HG02571 (cell line): Measurements from ENCODE around the gene B3GNT5.

Experiments used
- ATAC-seq: cut with Tn5 transposase; IDR thresholded peaks from one replicate; pipeline ENCODE4 v1.9.1; 2021; ENCODE audit warnings: mild to moderate bottlenecking, moderate library complexity; ENCODE audit not compliant: unreplicated experiment

Gene B3GNT5

DNA sequence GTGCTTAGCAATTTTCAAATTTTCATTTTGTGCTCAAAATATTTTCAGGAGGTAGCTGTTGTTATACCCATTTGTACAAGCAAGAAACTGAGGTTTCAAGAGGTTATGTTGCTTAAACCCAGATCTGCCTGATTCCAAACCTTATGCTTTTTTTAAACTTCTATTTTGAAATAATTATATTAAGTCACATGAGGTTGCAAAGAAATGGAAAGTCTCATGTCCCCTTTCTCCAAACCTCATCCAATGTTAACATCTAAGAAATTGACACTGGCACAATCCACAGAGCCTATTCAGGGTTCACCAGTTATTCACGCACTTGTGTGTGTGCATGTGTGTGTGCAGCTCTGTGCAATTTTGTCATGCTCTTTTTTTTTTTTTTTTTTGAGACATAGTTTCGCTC, 35.1 kb downstream of the B3GNT5 start:
- ATAC-seq: no peak

DNA sequence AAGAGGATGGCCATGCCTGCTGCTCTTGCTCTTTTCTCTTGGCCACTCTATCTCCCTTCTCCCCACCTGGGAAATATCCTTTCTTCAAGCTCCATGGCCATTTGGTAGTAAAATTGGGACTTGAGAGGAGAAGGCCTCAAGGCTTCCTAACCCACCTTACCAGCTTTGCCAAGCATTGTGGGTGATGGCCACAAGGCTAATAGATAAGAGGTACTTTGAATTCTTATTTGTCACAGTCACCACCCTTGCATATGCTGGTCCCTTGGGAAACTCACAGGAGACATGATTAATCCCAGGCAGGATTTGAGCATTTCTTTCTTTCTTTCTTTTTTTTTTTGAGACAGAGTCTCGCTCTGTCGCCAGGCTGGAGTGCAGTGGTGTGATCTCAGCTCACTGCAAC, 37.2 kb downstream of the B3GNT5 start:
- ATAC-seq: no peak

DNA sequence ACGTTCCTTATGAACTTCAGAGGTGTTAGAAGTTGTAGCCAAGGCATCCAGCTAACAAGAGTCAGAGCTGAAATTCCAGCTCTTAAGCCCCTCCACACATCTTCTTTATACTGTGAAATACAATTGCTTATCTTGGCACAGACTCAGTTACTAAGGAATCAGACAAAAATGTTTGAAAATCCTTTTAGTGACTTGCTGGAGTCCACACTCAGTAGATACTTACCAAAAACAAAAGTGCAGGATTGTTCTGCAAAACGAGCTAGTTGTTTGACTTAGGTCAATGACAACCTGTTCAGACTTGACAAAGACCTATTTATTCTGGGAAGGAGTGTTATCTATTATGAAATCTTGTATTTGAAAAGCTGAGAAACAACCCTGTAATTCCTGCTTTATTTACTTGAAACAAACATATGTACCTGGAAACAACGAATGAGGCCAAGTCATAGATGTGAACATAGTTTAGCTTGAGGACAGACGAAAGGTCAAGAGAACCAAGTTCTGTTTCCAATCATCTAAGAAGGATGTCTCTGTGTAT, 38.5 kb downstream of the B3GNT5 start:
- ATAC-seq: no peak

DNA sequence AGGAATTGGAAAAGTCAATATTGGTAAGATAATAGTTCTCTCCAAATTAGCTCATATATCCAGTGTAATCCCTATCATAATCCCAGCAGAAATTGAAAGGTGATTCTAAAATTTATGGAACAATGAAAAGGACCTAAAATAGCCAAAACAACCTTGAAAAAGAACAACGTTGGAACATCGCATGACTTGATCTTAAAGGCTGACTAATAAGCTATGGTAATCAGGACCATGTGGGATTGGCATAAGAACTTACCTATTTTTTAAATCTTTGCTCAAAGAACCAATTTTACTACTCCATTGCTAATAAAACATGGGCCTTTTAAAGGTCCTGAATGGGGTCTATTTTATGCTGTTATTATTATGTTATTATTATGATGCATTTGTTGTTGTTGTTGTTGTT, 40.9 kb downstream of the B3GNT5 start:
- no peak for ATAC-seq

DNA sequence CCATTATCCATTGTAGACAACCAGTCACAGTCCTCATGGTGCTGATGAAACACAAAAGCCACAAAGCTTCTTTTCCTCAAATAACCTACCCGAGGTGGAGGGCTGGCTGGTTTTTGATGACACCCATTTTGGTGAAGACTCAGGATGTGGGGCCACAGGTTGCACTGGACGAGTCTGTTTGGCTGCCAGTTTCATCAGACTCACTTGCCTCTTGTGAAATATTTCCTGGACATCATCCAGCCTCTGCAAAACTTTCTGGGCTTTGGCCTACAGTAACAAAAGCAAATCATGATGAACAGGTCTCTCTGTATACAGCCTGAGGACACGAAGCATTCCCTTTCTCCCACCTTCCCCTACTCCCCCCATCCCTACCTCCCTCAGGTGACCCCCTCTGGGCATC, 42.2 kb downstream of the B3GNT5 start:
- ATAC-seq: no peak

DNA sequence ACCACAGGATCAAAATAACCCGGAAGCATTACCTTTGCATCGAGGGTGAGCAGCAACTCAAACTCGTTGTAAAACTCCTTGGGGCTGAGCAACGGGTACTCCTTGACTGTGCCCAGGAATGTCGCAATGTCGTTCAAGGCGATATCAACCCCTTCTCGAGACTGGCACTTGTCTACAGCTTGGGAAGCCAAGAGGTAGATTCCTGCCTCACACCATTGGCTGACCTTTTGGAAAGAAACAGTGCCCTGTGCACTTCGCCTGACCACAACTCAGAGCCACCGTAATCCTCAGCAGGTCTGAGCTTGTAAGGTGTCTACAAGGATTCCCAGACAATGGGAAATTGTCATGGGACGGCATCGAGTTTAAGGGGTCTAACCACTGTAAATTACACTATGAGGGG, 43.9 kb downstream of the B3GNT5 start:
- no peak for ATAC-seq

DNA sequence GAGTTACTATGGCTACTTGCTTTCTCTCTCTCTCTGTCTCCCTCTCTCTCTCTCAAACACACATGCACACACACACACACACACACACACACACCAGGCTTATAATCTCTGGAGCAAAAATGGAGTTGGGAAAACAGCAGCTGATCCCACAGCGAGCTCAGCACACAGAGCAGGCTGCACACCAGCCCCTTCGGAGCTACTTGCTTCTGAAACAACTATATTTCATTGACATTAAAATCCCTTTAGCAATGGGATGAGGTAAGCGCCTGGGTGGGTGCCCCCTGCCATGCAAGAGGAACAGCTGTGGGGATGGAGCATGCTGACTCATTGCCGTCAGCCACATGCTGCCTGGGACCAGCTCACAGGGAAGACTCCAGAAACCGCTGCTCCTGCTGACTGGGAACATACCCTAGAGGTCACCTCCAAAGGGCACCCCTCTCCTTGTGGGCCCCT, 45.7 kb downstream of the B3GNT5 start:
- no peak for ATAC-seq

DNA sequence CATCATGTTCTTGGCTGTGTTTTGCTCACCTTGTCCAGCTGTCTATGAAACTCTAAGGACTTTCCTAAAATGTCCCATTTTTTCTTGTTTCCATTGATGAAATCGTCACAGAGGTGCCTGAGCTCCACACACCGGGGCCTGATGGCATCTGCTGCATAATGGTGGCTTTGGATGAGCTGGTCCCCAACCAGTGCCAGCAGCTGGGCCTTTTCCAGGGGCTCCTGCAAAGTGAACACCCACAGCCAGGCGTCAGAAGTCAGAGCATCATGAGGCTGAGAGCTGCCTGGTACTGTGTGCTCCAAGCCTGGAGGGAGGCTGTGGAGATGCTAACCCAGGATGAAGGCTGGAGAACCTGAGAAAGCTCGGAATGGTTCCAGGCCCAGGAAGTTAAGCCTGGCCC, 46.9 kb downstream of the B3GNT5 start:
- ATAC-seq: no peak

DNA sequence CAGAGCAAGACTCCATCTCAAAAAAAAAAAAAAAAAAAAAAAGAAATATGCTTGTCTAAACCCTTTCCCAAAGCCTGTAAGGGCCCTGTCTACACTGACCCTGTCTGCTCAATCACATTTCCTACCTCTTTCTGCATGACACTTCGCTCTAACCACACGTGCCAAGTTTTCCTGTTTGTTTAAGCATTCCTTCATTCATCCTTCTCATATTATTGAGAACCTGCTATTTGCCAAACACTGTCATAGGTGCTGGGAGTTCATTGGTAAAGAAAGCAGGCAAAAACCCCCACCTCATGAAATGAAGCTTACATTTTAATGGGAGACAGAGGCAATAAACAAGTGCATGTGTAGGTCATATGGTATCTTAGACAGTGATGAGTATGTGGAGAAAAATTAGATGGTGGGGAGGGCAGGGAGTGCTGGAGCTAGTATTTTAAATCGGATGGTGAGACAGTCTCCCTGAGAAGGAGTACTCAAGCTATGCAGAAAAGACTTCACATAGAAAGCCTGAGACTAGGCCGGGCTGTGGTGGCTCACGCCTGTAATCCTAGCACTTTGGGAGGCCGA, 48.0 kb downstream of the B3GNT5 start:
- no peak for ATAC-seq

DNA sequence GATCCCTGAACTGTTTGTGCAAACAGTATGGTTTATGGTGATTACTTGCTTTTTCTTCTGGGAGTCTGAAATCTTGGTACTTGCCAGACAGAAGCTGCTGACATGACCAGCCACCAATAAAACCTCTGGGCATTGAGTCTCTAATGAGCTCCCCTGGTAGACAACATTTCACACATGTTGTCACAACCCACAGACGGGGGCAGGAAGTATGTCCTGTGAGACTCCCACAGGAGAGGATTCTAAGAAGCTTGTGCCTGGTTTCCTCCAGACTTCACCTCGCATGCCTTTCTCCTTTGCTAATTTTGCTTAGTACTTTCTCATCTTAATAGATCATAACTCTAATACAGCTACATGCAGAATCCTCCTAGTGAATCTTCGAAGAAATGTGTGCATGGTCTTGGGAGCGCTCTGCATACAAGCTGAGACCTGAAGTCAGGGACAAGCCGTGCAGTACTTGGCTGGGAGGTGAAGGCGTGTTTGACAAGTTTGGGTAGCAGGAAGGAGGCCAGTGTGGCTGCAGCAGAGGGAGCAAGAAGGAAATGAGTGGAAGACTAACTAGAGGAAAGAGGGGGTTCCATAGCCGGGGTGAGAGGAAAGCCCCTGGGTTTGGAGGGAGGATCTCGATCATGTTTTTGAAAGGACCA, 49.0 kb downstream of the B3GNT5 start:
- no peak for ATAC-seq

DNA sequence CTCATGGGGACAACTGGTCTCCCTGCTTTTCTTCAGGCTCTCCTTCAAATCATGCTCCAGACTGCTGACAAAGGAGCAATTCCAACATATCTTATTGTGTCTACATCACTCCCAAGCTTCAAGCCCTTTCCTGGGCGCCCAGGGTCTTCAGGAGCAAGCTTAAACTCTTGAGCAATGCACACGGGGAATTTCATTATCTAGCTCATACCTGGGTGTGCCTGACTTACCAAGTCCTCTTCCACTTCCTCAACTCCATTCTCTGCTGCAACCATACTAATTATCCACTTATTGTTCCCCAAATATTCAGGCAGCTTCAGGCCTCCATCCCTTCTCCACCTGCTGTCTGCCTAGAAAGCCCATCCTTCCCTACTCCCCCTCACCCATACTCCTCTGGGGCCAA, 50.6 kb downstream of the B3GNT5 start:
- no peak for ATAC-seq

DNA sequence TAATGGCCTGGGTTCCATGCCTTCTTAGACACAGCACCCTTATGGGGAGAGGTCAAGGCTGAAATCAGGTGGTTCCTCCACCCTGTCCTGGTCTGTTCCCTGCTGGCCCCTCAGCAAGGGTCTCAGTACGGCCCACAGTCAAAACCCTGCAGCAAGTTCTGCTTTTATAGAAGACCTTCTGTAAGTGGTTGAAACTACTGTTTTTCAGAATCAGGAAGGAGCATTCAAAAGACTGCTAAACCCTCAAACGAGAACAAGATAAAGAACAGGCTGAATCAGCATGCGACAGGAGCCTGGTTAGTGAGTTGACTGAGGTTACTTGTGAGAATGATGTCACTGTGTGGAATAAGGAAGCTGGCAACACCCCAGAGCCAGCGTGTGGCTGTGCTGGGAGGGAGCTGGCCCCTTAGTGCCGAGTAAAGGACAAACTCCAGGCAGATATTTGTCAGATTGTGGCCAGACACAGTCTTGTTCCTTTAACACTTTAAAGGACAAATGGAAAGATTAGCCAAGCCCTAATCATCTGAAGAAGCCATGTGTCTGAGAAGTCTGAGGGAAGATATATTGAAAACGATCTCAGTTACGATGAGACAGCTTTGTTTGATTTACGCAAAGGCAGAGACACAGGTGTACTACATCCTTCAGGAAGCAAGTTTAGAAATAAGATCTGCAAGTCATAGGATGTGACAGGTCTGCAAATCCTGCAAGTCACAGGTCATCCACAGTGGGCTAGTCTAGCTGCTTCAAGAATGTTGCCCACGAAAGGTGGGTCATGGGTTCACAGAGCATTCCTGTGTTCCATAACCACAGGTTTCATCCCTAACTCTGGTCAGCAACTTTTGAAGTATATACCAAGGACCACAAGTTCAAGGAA, 54.0 kb downstream of the B3GNT5 start:
- ATAC-seq: peak; percentile 70

DNA sequence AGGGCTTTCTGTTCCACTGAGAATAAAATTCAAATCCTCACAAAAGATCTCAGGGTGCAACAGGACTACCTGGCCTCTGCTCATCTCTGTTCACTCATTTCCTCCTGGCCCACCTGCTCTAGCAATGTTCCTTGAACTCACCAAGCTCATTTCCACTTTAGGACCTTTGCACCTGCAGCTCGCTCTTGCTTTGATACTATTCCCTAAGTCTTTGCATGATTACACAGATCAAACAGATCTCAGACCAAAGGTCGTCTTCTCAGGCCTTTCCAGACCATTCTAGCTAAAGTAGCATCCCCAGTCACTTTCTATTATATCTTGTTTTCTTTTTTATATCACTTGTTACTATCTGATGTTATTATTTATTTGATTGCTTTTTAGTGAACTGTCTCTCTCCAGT, 54.7 kb downstream of the B3GNT5 start:
- no peak for ATAC-seq

DNA sequence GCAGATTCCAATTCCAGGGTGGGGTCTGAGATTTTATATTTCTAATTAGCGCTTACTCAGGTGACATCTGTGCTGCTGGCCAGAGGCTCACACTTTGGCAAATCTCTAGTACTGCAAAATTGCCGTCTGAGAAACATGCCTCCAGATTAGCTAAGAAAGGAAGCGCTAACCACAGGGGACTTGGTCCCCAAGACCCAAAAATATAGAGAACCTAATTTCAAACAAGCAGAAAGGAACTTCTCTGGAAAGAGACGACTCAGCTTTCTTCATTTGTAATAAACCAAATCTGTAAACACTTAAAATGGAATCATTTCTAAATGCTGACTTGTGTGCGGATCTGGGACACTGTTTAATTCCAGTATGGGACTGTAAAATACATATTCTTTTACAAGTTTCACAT, 55.7 kb downstream of the B3GNT5 start:
- ATAC-seq: no peak

DNA sequence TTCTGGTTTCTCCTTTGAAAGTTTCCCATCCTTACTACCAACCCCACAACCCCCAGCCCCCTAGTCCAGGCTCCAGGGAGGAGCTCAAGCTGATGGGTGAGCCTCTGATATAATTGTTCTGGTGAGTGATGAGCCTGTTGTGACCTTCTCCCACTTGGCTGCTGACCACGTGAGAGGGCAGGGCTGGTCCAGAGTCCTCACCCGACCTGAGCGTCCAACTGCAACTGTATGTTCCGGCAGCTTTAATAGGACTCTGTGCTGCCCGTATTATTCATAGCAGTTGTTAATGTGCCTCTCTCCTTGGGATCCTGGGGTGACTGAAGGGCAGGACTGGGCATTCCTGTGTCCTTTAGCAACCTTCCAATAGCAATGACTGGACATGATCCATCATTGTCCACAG, 56.2 kb downstream of the B3GNT5 start:
- no peak for ATAC-seq

DNA sequence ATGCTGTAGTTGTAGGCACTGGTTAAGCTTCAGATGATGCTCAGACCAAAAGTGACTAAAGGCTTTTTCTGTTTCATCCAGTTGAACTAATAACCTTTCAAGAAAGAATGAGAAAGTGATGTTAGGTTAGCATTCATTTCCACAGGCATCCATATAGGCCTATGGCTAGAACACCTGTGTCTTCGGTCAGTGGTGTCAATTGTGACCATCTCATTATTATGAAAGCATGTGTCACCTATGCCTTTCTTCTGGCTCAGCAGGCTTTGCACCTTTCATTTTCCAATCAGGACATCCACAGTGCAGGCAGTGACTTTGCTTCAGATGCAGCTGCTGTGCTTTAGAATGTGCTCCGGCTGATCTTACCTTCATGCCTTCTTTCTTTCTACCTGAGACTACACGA, 57.9 kb downstream of the B3GNT5 start:
- ATAC-seq: no peak

DNA sequence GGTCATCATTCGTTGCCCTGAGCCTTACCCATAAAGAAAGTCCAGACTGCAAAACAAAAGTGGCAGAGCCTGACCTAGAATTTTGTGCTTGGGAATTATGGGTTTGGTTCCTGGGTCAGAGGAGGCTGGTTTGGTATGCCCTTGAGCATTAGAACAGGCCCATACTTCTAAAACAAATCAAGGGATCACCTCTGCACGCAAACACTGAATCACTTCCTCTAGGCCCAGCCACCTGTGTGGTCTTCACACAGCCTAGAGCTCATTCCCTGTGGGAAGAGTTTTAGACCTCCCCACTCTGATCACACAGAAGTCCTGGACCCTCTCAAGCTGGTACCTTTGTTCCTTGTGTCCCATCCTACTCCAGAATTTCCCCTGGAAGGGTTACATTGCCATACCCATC, 59.4 kb downstream of the B3GNT5 start:
- ATAC-seq: no peak

DNA sequence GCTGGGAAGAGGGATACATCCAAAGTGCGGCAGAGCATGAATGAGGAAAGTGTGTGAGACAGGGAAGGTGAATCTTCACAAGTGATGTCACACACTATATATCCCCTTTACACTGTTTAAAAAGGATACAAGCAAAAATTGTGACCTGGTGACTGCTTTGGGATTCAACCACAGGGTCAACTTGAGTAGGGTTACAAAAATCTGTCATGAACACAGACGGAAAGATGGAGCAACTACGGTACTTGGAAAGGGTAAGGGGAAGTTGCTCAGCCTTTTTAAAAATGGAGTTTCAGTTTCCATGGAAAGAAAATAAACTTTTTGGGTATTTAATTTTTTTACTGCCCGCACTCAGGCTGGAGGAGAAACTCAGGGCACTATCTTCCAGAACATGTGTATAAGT, 60.3 kb downstream of the B3GNT5 start:
- no peak for ATAC-seq

DNA sequence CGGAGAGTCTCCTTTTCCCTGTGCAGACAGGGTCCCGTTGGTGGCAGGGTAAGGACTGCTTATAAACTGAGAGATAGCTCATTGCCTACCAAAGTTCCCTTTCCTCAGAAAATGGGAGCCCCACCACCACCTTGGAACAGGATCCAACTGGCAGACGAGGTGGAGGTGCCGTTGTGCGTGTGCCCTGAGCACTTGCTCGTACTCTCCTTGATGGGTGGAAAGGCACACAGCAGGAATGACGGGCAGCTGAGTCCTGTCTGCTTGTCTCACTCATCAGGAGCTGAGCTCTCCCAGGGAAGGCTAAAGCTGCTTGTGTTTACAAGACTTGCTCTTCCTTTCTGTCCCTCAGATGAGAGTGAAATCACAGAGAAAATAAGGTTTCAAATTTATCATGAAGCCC, 60.7 kb downstream of the B3GNT5 start:
- ATAC-seq: no peak

DNA sequence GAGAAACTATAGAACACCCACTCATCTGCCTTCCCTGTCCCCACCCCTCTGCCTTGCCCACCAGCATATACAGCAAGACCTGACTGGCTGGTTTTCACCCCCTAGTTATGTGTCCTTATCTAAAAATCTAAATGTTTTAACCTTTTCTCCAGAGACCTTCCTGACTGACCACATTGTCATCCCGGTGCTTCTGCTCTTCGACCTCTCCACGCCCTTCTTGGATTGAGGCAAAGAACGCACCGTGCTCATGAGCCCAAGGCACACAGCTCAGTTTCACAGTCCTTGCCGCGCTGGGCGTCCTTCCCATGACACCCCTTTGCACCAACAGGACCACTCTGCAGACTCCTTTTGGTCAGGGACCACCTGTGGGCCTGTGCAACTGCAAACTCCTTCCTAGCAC, 62.7 kb downstream of the B3GNT5 start:
- ATAC-seq: no peak

DNA sequence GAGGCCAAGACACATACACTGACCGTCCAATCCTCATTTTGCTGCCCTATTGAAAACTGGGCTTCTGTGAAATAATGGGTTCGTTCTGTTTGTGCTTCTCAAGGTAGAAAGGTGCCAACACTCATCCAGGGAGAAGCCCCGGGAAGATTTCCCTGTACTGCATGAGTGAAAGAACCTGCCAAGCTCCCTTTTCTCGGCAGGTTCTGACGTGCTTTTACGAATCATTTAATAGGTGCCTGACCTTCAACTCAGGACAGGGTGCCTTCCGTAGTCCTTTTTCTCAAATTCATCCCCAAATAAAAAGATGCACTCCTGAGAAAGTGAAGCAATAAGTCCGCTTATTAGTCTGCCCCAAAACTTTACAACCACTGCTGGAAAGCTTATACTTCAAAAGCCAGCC, 64.2 kb downstream of the B3GNT5 start:
- no peak for ATAC-seq
